ENCODE results near the gene MFAP2.

Gene MFAP2

DNA sequence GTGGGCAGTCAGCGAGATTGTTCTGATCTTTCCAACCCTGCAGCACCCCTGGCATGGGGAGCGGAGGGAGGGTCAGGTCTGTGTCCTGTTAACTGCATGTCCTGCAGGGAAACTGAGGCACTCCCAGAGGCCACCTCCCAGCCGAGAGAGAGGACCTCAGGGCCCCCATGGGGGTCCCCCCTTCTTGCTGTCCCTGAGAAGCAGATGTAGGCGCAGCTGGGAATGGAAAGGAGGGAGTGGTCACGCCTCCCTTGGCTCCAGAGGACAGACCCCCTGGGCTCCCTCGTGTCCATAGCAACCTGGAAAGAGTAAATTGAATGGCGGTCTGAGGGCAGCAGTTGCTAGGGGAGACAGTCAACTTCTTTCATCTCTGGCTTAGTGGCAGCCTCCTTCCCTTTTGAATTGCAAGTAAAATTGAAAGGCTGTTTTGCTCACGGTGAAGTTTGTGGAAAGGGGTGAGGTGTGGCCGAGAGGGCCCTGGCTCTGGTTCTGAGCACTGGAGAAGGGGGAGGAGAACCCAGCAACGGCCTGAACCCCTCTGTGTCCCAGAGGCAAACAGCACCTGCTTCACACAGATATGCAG lies 53.8 kb downstream of the MFAP2 start:
- DNase-seq: no peak

DNA sequence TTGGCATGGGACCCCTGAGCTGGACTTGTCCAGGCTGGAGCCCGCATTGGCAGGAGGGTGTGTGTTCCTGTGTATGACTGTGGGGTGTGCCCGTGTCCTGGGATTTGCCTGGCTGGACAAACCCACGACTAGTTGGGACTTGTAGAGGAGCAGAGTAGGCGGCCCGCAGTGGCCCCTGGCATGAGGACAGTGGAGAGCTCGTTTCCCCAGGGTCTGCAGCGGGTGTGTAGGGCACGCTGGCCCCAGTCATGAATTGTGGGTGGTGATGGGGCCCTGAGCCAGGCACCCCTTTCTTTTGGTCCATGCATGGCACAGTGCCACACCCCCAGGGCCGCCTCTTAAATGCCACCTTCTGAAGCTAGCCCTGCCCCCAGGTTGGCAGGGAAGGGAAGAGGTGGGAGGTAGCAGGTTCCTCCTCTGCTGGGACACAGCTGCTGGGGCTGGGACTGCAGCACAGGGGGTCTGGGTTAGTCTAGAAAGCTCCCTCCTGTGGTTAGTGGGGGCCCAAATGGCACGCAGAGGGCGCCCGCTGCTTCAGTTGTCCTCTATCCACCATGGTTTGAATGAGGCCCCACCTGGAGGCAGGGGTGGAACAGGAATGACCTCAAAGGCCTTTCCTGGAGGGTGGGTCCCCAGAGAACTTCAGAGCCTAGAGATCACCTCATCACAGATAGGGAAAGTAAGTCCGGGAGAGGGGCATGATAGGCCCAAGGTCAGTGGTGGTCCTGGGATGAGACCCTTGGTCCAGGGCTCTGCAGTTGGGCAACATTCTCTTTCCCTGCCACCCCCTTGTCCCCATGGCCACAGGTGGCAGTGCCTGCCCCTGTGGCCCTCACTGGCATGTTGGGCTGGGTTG lies 54.6 kb downstream of the MFAP2 start:
- no peak for DNase-seq

- DNase-seq: no peak
These were observed 55.4 kb downstream of the MFAP2 start for GRCh38 chr1:16924919-16925477.
